ENCODE data around the gene UQCC5. TPM values are rescaled to one million over a fixed set of nuclear protein-coding genes. Genes with fewer than 3 reads are reported as not detected.

The UQCC5 gene
- total and polyA plus RNA-seq, 2 experiments from 2014 or later, result 0.32 to 64.2 TPM

GRCh38 chr3:52522651-52523251, 13.7 kb upstream of the UQCC5 start:
- no peak overlapping the region for H3K4me3 ChIP-seq
- H3K79me2 ChIP-seq (ENCODE audit: insufficient read depth), result no peaks in the 10 kb centered on the region
- no peaks in the 10 kb centered on the region for H3K27me3 ChIP-seq (replicated peaks; ENCODE audit: insufficient read depth)
- no peak overlapping the region for H3K4me2 ChIP-seq (ENCODE audit: unreplicated experiment)
- H4K20me1 ChIP-seq (ENCODE audit: insufficient read depth), result no peaks in the 10 kb centered on the region
- H3K9me3 ChIP-seq (ENCODE audit: low read depth), result no peaks in the 10 kb centered on the region
- H3K9ac ChIP-seq, result no peak overlapping the region
- DNase-seq, result no peak
- no peaks in the 10 kb centered on the region for H3F3A ChIP-seq (ENCODE audit: insufficient read depth)
- H2AFZ ChIP-seq, result no peak overlapping the region
- in situ Hi-C loops (cut with MboI), result no loop called here
- no peak overlapping the region for H3K27ac ChIP-seq
- no peaks in the 10 kb centered on the region for H3K36me3 ChIP-seq (ENCODE audit: low read depth)
- TF ChIP-seq EZH2phosphoT487 (IDR thresholded peaks at IDR 0.05; ENCODE audit: insufficient read depth, low read depth) (no peak), EZH2 (IDR thresholded peaks at IDR 0.05; ENCODE audit: insufficient read depth, poor library complexity, severe bottlenecking) (no peak)
- no peaks in the 10 kb centered on the region for H3K4me1 ChIP-seq (ENCODE audit: insufficient read depth)
- no peaks in the 10 kb centered on the region for H3K9me2 ChIP-seq (ENCODE audit: insufficient read depth)
- WGBS, 2 experiments (ENCODE audit: low coverage in 1 of 2, low lambda C conversion rate in 2 of 2, missing lambda C conversion rate in 2 of 2), result 82 to 83% methylated on average over 14 of the region's 14 CpGs

GRCh38 chr3:52523386-52524257, 12.8 kb upstream of the UQCC5 start:
- TF ChIP-seq EZH2 (IDR thresholded peaks at IDR 0.05; ENCODE audit: insufficient read depth, poor library complexity, severe bottlenecking) (no peak), EZH2phosphoT487 (IDR thresholded peaks at IDR 0.05; ENCODE audit: insufficient read depth, low read depth) (no peak)
- Histone ChIP-seq H3K9ac (no peak overlapping the region), H3K9me2 (ENCODE audit: insufficient read depth) (no peaks in the 10 kb centered on the region), H3K27ac (no peak overlapping the region), H3K36me3 (ENCODE audit: low read depth) (no peaks in the 10 kb centered on the region), H3K27me3 (replicated peaks; ENCODE audit: insufficient read depth) (no peaks in the 10 kb centered on the region), H3K4me1 (ENCODE audit: insufficient read depth) (no peaks in the 10 kb centered on the region), H3F3A (ENCODE audit: insufficient read depth) (no peaks in the 10 kb centered on the region), H3K9me3 (ENCODE audit: low read depth) (no peaks in the 10 kb centered on the region), H3K4me3 (no peak overlapping the region), H3K4me2 (ENCODE audit: unreplicated experiment) (no peak overlapping the region), H2AFZ (no peak overlapping the region), H4K20me1 (ENCODE audit: insufficient read depth) (no peaks in the 10 kb centered on the region), H3K79me2 (ENCODE audit: insufficient read depth) (no peaks in the 10 kb centered on the region)
- no peak for DNase-seq
- in situ Hi-C loops (cut with MboI), result no loop called here
- 91 to 92% methylated on average over 26 of the region's 26 CpGs for WGBS, 2 experiments (ENCODE audit: low coverage in 1 of 2, low lambda C conversion rate in 2 of 2, missing lambda C conversion rate in 2 of 2)

GRCh38 chr3:52524258-52524751, 12.1 kb upstream of the UQCC5 start:
- in situ Hi-C loops (cut with MboI), result no loop called here
- Histone ChIP-seq H3K36me3 (ENCODE audit: low read depth) (no peaks in the 10 kb centered on the region), H3K27ac (no peak overlapping the region), H3K9me3 (ENCODE audit: low read depth) (no peaks in the 10 kb centered on the region), H3K9me2 (ENCODE audit: insufficient read depth) (no peaks in the 10 kb centered on the region), H3K27me3 (replicated peaks; ENCODE audit: insufficient read depth) (no peaks in the 10 kb centered on the region), H4K20me1 (ENCODE audit: insufficient read depth) (no peaks in the 10 kb centered on the region), H3K9ac (no peak overlapping the region), H3K4me1 (ENCODE audit: insufficient read depth) (no peaks in the 10 kb centered on the region), H3K79me2 (ENCODE audit: insufficient read depth) (peaks cover 2% of the 10 kb centered on the region; the same call in 1 of the 2 replicates), H3F3A (ENCODE audit: insufficient read depth) (no peaks in the 10 kb centered on the region), H2AFZ (no peak overlapping the region), H3K4me3 (no peak overlapping the region), H3K4me2 (ENCODE audit: unreplicated experiment) (no peak overlapping the region)
- 94% methylated on average over 18 of the region's 18 CpGs for WGBS, 2 experiments (ENCODE audit: low coverage in 1 of 2, low lambda C conversion rate in 2 of 2, missing lambda C conversion rate in 2 of 2)
- TF ChIP-seq EZH2phosphoT487 (IDR thresholded peaks at IDR 0.05; ENCODE audit: insufficient read depth, low read depth) (no peak), EZH2 (IDR thresholded peaks at IDR 0.05; ENCODE audit: insufficient read depth, poor library complexity, severe bottlenecking) (no peak)
- DNase-seq, result no peak

GRCh38 chr3:52524752-52525679, 11.4 kb upstream of the UQCC5 start:
- TF ChIP-seq EZH2 (IDR thresholded peaks at IDR 0.05; ENCODE audit: insufficient read depth, poor library complexity, severe bottlenecking), result no peak
- no peak for TF ChIP-seq EZH2phosphoT487 (IDR thresholded peaks at IDR 0.05; ENCODE audit: insufficient read depth, low read depth)
- H3K9ac ChIP-seq, result no peak overlapping the region
- no peak overlapping the region for H3K4me2 ChIP-seq (ENCODE audit: unreplicated experiment)
- H3K9me2 ChIP-seq (ENCODE audit: insufficient read depth), result no peaks in the 10 kb centered on the region
- in situ Hi-C loops (cut with MboI), result no loop called here
- no peak for DNase-seq
- no peaks in the 10 kb centered on the region for H4K20me1 ChIP-seq (ENCODE audit: insufficient read depth)
- H3K4me1 ChIP-seq (ENCODE audit: insufficient read depth), result peaks cover 3% of the 10 kb centered on the region; the same call in 1 of the 2 replicates
- no peaks in the 10 kb centered on the region for H3K36me3 ChIP-seq (ENCODE audit: low read depth)
- H3K27ac ChIP-seq, result no peak overlapping the region
- peaks cover 9% of the 10 kb centered on the region for H3K79me2 ChIP-seq (ENCODE audit: insufficient read depth)
- H3K27me3 ChIP-seq (replicated peaks; ENCODE audit: insufficient read depth), result no peaks in the 10 kb centered on the region
- no peak overlapping the region for H2AFZ ChIP-seq
- WGBS, 2 experiments (ENCODE audit: low coverage in 1 of 2, low lambda C conversion rate in 2 of 2, missing lambda C conversion rate in 2 of 2), result 88% methylated on average over 29 to 31 of the region's 34 CpGs
- no peaks in the 10 kb centered on the region for H3F3A ChIP-seq (ENCODE audit: insufficient read depth)
- H3K9me3 ChIP-seq (ENCODE audit: low read depth), result no peaks in the 10 kb centered on the region
- no peak overlapping the region for H3K4me3 ChIP-seq
